ENCODE data around the gene GSTM5.
"Not testable (repeated sequence)": the region's sequence is repeated elsewhere in the genome, so short reads cannot be mapped to it uniquely, and the experiment has no call there.

- not testable (repeated sequence) for TF ChIP-seq CTCF, POLR2A (IDR thresholded peaks at IDR 0.05)
These were observed 2.2 kb upstream of the GSTM5 start for GRCh38 chr1:109709822-109710221.

All from adrenal gland (tissue), 5 donors.